PC-9 (cell line): ENCODE results near the gene LEPR.

Experiments
- CTCF ChIP-seq: fragments of 200-600 bp; sonication (generic); conservative IDR thresholded peaks from 2 replicates; pipeline ENCODE4 v1.6.1; 2017; ENCODE audit warnings: mixed run types, antibody characterized with exemption, mild to moderate bottlenecking, moderate library complexity
- EZH2 ChIP-seq: fragments of 200-600 bp; sonication (generic); IDR thresholded peaks from 2 replicates; pipeline ENCODE4 v1.8.0; 2017; ENCODE audit warnings: antibody characterized with exemption, low read depth

DNA sequence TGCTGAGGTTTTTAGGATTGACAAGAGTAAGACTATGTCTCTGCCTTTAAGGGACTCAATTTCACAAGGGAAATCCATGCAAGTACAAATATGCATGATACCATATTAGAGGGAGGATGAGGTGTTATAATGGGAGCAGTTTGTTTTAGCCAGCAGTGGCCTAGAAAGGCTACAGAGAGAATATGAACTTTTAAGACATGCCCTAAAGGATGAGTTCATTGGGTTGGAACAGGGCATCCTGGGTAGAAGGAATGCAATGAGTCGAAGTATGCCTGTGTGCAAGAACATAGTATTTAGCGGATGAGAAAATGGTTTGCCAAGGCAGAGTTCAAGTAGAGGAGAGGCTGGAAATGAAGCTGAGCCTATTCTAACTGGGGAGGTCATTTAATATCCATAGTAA, 32.6 kb upstream of the LEPR start:
- TF ChIP-seq EZH2 (no peak), CTCF (no peak)
